Middle frontal gyrus (tissue), 1 donor: ENCODE data around the gene CD96.
"Not testable (repeated sequence)": the region's sequence is repeated elsewhere in the genome, so short reads cannot be mapped to it uniquely, and the experiment has no call there.

Experiments used
- DNase-seq: peaks from one replicate; pipeline ENCODE4 v3.0.0-alpha.2; 2015; ENCODE audit warnings: low spot score; ENCODE audit errors: extremely low spot score

CD96 gene

DNA sequence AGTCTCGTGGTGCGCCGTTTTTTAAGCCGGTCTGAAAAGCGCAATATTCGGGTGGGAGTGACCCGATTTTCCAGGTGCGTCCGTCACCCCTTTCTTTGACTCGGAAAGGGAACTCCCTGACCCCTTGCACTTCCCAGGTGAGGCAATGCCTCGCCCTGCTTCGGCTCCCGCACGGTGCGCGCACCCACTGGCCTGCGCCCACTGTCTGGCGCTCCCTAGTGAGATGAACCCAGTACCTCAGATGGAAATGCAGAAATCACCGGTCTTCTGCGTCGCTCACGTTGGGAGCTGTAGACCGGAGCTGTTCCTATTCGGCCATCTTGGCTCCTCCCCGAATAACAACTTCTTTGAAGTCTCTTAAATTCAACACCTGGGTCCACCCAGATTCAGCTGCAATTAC, 19.9 kb downstream of the CD96 start:
- DNase-seq: not testable (repeated sequence)

GRCh38 chr3:111566844-111567243, 24.8 kb downstream of the CD96 start:
- no peak for DNase-seq

DNA sequence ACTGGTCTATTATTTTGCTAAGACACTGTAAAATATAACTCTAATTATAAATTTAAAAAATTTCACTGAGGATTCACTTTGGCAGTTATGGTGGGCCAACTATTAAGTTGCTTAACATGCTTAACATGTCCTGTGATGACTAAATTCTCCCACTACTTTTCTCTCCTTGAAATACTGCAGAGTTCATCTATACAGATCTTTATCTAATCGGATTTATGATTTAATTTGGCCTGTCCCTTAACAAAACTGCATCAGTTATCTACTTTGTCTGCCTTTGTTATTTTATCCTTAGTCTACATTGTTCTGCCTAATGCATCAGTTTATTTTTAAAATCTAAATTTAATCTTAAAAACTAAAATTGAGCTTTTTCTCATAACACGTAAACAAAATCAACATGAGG, 26.4 kb downstream of the CD96 start:
- no peak for DNase-seq

GRCh38 chr3:111568911-111569310, 26.9 kb downstream of the CD96 start:
- DNase-seq: no peak

- no peak for DNase-seq
Measured at GRCh38 chr3:111570404-111571030, 28.5 kb downstream of the CD96 start.

GRCh38 chr3:111571282-111571681, 29.3 kb downstream of the CD96 start:
- DNase-seq: no peak

DNA sequence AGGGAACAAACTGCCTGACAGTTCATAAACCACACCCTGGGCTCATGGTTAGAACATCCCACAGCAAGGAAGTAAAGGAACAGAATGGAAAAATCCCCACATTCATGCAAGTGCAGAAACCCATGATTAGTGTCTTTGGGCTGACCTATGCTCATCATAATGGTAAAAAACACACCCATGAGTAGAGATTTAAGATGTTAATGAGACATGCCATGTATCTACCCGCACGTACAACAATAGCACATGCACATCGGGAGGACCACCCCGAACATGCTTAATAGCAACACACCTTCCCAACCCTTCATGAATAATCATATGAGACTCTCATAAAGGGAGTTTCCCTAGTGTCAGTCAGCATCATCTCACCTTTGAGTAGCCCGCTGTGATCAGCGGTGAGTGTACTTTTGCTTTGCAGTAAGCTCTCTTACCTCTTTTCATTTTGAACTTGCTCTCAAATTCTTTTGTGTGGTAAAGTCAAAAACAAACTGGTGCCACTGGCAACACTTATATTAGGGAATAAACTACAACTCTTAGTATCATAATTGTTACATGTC, 30.0 kb downstream of the CD96 start:
- DNase-seq: no peak

GRCh38 chr3:111577113-111577512, 35.1 kb downstream of the CD96 start:
- DNase-seq: no peak

DNA sequence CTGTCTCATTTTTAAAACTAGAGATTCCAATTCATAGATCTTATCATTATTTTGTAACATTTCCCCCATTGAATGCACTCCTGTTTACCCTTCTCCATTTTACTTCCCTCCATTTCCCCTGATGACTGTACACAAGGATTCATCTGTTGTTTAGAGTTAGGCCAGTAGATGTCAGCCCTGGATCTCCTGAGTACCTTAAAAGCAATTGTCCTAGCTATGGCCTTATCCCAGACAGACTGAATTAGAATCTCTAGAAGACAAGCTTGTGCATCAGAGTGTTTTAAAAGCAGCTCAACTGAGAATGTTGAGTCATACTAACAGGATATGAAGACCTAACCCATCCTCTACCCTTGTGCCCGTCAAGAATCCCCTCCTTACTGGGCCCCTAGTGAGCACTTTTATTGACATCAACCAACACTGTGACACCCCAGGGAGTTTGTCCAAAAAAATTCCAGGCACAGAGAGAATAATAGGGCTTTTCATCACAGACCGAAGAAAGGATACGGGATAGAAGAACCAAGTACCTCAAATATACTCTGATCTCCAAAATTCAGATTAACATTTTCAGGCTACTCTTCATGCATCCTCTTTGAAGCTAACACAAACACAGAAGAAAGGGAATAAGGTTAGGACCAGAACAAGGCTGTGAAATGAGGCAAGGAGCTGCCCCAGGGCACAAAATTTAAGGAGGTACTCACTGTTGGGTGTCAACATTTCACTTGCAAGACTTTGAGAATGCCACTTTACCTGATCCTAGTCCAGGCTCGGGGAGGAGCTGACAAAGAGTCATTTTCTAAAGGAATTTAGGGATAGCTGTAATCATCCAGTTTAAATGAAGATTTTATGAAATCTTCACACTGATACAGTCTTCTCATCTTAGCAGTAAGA, 36.0 kb downstream of the CD96 start:
- no peak for DNase-seq

DNA sequence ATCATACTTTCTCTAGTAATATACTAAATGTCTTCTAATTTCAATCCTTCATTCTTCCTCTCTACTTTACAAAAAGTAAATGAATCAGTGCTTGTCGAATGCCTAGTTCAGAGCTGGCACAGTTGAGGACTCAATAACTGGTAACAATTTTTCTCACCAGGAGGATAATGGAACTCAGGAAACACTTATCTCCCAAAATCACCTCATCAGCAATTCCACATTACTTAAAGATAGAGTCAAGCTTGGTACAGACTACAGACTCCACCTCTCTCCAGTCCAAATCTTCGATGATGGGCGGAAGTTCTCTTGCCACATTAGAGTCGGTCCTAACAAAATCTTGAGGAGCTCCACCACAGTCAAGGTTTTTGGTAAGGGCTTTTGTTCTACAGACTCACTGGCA, 36.9 kb downstream of the CD96 start:
- DNase-seq: no peak

- DNase-seq: no peak
Measured at GRCh38 chr3:111579495-111579894, 37.5 kb downstream of the CD96 start.

- no peak for DNase-seq
Measured at GRCh38 chr3:111581403-111582119, 39.6 kb downstream of the CD96 start.

- DNase-seq: no peak
Measured at GRCh38 chr3:111582120-111582474, 40.1 kb downstream of the CD96 start.

DNA sequence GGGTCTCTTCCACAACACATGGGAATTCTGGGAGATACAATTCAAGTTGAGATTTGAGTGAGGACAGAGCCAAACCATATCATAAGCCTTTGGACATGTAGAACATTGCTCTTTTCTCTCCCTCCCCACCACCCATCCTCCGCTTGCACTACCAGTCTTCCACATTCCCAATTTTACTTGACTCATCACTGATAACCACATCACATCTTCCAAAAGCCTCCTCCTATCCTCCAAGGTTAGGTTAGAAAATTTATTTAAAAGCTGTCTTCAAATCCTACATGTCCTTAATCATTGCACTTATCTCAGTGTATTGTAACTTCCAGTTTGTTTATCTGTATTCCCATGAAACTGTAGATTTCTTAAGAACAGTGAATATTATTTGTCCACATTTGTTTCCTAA, 42.7 kb downstream of the CD96 start:
- no peak for DNase-seq

DNA sequence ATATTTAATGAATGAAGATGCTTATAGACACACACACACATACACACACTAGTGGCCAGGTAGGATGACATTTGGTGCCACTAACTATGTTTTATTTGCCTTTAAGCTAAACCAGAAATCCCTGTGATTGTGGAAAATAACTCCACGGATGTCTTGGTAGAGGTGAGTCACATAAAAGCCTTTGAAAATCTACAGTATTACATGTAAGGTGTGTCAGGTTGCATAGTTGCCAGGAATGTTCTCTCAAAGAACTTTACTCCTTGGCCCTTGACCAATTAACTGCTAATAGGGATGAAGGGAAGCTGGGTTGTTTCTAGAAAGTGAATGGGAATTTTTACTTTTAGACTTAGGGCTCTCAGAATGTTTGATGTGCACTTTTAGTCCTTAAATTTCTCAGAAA, 43.2 kb downstream of the CD96 start:
- no peak for DNase-seq

DNA sequence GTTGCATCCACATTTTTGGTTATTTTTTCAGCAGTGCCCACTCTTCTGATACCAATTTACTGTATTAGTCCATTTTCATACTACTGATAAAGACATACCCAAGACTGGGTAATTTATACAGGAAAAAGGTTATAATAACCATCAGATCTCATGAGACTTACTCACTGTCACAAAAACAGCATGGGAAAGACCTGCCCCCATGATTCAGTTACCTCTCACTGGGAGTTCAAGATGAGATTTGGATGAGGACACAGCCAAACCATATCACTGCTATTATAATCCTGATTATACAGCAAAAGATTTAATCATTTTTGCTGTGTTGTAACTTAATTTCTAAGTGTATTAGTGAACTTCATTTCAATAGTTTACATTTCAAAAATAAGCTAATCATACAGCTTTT, 46.5 kb downstream of the CD96 start:
- DNase-seq: no peak

- DNase-seq: no peak
Measured at GRCh38 chr3:111589303-111590142, 47.5 kb downstream of the CD96 start.

DNA sequence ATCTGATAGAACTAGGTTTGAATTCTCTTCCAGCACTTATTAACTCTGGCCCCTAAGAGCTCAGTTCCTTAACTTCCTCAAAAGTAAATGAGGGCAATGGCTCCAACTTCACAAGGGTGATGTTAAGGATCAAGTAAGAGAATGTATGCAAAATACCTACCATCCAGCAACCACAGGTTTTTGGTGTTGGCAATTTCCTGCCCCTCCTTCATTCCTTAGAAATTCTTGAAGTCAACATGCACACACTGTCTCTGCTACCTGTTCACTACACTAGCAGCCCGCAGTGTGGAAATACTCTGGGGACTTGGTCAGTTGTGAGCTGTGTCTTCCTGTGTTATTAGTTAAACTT, 48.1 kb downstream of the CD96 start:
- no peak for DNase-seq

- DNase-seq: no peak
Measured at GRCh38 chr3:111591555-111591954, 49.6 kb downstream of the CD96 start.

DNA sequence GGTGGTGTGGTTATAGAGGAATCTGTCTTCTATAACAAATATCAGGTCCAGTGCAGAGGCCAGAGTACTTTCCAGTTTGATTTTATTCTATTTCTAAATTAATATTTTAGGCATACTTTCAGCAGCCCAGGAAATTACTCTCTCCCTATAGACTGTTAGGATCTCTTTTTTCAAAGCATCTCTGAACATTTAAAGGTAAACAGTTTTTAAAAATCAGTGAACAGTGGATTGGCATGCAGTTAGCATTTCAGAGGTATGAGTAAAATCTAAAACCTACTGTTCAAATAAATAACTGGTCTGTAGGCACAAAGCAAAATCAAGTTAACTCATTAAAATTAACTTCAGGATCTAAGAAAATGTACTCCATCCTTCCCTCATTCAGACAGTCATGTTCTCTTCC, 50.1 kb downstream of the CD96 start:
- no peak for DNase-seq

GRCh38 chr3:111592936-111593335, 50.9 kb downstream of the CD96 start:
- DNase-seq: no peak
